ENCODE results near the gene E4F1. TPM values are rescaled to one million over a fixed set of nuclear protein-coding genes. Genes with fewer than 3 reads are reported as not detected.

Gene E4F1
- total and polyA plus RNA-seq, 2 of the 8 experiments (the other 6 are each of a cell fraction or from before 2014, with no cell fraction given): 22.2 to 27.0 TPM

GRCh38 chr16:2237102-2237482 lies 13.7 kb downstream of the E4F1 start:
- POLR2A ChIA-PET (ENCODE audit: partially characterized antibody): interaction anchor here (0.5 to 8.6 kb wide), 20 partner anchors 8 to 267 kb away, joined by 3 to 181 read pairs (median 5); partner anchors contain the start of genes BRICD5, E4F1, ECI1 and PGP
- Histone ChIP-seq H2BK15ac (ENCODE audit: low read length) (no peak overlapping the region), H3K27me3 (replicated peaks in 1 of 4; ENCODE audit: control insufficient read depth in 3 of 4, extremely low read depth in 1 of 4, insufficient read depth in 3 of 4, low read length in 3 of 4) (peaks cover 4 to 20% (median 16%) of the 10 kb centered on the region in 4 experiments; a peak in 6 of 7 replicates), H3K23me2 (ENCODE audit: low read depth, low read length) (peaks cover 16% of the 10 kb centered on the region; the same call in 1 of the 2 replicates), H2BK5ac (ENCODE audit: low read depth, low read length) (no peak overlapping the region), H3K9ac (replicated peaks in 1 of 4; ENCODE audit: extremely low read depth in 1 of 4, low read depth in 3 of 4, low read length in 3 of 4) (no peak overlapping the region), H3K4me2 (ENCODE audit: insufficient read depth in 1 of 2, low read depth in 2 of 2, low read length in 2 of 2) (peak overlapping the region; percentile 78 to 82), H3K56ac (replicated peaks; ENCODE audit: insufficient read length, low read depth, low read length) (no peak overlapping the region), H3K79me2 (ENCODE audit: control insufficient read depth in 1 of 2, insufficient read depth in 2 of 2, low read length in 2 of 2) (no peaks in the 10 kb centered on the region), H2BK120ac (replicated peaks; ENCODE audit: low read depth, low read length) (no peak overlapping the region), H2AK5ac (ENCODE audit: low read depth, low read length) (no peak overlapping the region), H2BK20ac (ENCODE audit: low read length) (no peak overlapping the region), H3K23ac (ENCODE audit: insufficient read length) (no peak overlapping the region), H3K4me3 (ENCODE audit: extremely low read depth in 1 of 4, insufficient read depth in 2 of 4, low read depth in 3 of 4, low read length in 4 of 4) (peak overlapping the region; percentile 19 to 63 (median 37); a peak in 7 of 8 replicates), H3K18ac (ENCODE audit: extremely low read depth, low read length) (no peak overlapping the region), H2AFZ (ENCODE audit: low read length) (no peak overlapping the region), H3K14ac (ENCODE audit: insufficient read length) (no peak overlapping the region), H4K5ac (ENCODE audit: insufficient read length, low read depth, low read length) (no peak overlapping the region), H4K91ac (replicated peaks; ENCODE audit: insufficient read length, low read length) (no peak overlapping the region), H2BK12ac (ENCODE audit: low read depth, low read length) (no peak overlapping the region), H3K4me1 (replicated peaks in 1 of 4; ENCODE audit: control insufficient read depth in 3 of 4, insufficient read depth in 4 of 4, low read length in 3 of 4) (peaks cover 0 to 19% (median 10%) of the 10 kb centered on the region in 4 experiments; a peak in 5 of 7 replicates), H3K27ac (ENCODE audit: low read depth, low read length) (no peak overlapping the region), H4K20me1 (replicated peaks in 1 of 2; ENCODE audit: control insufficient read depth in 1 of 2, insufficient read depth in 2 of 2, low read length in 2 of 2) (peaks cover 0 to 12% of the 10 kb centered on the region in 2 experiments), H3K36me3 (ENCODE audit: control insufficient read depth in 2 of 4, insufficient read depth in 4 of 4, low read length in 3 of 4) (peaks cover 2 to 33% (median 5%) of the 10 kb centered on the region in 4 experiments; a peak in 4 of 8 replicates), H3K9me3 (ENCODE audit: insufficient read depth in 2 of 2, low read depth in 1 of 2, low read length in 1 of 2) (no peaks in the 10 kb centered on the region), H3K4ac (replicated peaks; ENCODE audit: insufficient read length, low read depth, low read length) (no peak overlapping the region), H3K79me1 (ENCODE audit: low read depth, low read length) (no peaks in the 10 kb centered on the region), H4K8ac (ENCODE audit: extremely low read depth, insufficient read depth, low read length) (peak overlapping the region; percentile 68; the same call in 1 of the 2 replicates)
- CTCF ChIA-PET (ENCODE audit: partially characterized antibody): interaction anchor here (1.5 kb wide), 1 partner anchor 11 kb away, joined by 5 read pairs; no protein-coding TSS in a partner anchor
- WGBS, 2 experiments (ENCODE audit: extremely low coverage in 1 of 2, insufficient coverage in 1 of 2, insufficient read length in 1 of 2, insufficient replicate concordance in 2 of 2, low coverage in 1 of 2, low lambda C conversion rate in 2 of 2, missing lambda C conversion rate in 1 of 2): 7% methylated on average over 20 of the region's 40 CpGs; no CpG with 5 or more reads in 1 of the 2 experiments
- DNase-seq (ENCODE audit: low read depth in 1 of 2, low spot score in 2 of 2) (peak in 1 of 2 experiments; percentile 64), FAIRE-seq (no peak)
- TF ChIP-seq CHD2 (IDR thresholded peaks at IDR 0.05; ENCODE audit: low read length) (no peak), KDM4A (IDR thresholded peaks at IDR 0.05; ENCODE audit: low read depth, low read length, severe bottlenecking) (peak; percentile 24)
